ENCODE measurements around the gene SLC22A23.

The SLC22A23 gene

DNA sequence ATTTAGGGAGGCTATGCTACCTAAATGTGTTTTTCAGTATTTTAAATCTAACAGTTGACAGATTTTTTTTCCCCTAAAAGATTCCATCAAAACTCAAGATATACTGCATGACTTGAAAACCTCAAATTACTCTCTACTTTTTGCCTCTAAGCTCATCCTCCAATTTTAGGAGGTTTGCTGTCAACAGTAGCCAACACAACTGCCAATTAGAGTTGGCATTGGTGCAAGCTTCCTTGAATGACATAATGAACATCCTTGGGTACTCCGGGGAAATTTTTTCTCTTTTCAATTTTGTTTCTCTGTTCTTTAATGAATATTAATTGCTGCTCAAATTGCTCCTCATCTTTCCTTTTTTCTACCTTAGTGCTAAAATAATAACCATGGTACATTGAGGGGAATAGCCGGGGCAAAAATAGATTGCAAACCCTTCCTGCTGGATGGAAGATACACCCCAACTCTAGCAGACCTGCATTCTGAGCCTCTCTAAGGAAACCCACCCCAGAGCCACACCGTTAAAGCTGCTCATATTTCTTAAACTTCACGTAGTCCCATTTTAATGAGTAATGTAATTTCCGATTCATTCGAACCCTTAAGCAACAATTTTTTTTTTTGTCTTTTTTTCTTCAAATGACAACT is 34.3 kb downstream of the SLC22A23 start:
- no peak for DNase-seq (ENCODE audit: low read depth in 1 of 2, low spot score in 1 of 2)

DNA sequence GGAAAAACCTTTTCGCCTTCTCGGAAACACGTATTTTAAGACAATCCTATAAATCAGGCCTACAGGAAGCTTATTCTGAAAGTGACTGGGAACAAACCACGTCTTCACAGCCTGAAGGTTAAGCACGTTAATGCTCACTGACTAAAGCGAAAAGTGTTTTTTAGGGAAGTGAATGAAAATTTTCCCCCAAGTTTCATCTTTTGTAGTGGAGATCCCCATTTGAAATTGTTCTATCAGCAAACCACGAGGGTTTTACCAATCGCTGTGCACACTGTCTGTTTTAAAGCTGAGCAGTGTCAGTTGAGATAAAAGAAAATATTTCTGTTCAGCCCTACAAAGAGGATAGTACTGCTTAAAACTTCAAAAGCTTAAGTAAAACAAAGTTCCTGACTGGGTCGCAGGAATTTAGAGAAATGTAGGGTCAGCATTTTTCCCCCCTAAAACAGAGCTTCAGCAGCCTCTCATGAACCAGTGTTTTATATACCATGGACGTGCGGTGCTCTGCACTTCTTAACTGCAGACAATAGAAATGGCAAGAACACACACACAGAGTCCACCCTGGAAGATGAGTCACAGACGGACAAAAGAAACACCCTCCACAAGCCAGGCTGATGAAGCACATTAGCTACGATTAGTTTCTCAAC is 34.9 kb downstream of the SLC22A23 start:
- DNase-seq (ENCODE audit: low read depth in 1 of 2, low spot score in 1 of 2): no peak

DNA sequence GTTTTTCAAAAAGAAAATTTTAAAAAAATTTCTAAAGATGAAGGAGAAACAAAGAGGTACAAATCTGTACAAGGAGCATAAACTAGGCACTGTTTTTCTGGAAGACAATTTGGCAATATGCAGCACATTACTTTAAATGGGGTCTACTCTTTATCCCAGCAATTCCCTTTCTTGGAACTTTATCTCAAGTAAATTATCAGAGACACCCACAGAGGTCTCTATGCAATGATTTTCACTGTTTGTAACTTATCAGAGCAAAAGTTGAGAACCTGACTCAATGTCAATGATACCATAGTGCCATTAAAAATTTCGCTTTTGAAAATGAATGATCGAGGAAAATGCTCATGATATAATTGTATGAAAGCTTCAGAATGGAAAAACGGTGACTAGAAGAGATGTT is 35.7 kb downstream of the SLC22A23 start:
- no peak for DNase-seq (ENCODE audit: low read depth in 1 of 2, low spot score in 1 of 2)

DNA sequence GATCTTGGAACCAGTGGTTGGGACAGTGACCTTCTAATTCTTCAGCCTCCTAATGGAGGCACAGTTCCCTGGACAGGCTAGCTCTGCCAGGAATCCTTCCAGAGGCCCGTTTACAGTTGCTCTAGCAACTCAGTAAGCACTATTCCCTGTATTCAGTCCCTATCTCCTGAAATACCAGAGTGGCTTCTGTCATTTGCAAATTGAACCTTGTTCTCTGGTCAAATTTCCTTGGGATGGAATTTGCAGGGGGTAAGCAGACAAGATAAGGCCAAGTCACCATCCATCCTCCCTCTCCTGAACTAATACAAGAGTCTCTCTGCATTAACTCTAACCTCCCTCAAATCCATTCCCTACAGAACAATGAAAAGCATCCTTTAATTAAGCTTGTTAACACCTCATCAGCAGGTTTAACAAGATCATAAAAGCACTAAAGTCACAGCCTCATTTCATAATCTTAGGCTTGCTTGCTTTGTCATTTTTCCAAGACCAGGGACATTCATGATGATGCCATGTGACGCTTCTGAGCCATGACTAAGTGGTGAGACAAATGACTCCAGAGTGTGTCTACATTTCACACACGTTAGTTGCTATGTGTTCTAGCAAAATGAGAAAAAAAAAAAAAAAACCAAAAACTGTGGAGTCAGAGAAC is 37.1 kb downstream of the SLC22A23 start:
- no peak for DNase-seq (ENCODE audit: low read depth in 1 of 2, low spot score in 1 of 2)

DNA sequence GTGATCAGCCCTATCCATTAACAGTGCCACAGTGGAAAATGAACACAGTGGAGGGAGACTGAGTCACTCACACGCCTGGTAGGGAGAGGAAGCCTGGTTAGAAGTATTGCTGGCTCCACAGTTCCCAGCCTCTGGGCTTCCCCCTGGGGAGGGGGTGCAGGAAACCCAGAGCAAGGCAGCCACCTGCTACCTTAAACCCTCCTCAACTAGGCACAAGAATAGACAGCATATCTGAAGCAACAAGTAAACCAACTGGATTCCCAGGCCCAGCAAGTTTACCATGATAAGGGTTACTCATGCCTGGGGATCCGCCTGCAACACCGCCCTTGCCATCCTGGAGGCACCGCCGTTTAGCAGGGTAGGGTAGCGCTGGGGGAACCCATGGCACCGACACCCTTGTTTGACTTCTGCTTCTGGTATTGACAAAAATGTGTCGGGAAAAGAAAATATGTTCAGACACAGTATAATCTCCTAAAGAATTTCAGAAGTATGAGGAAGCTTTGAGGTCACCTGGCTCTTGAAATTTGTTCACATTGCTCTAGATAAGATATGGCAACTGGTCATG is 38.3 kb downstream of the SLC22A23 start:
- DNase-seq (ENCODE audit: low read depth in 1 of 2, low spot score in 1 of 2): no peak

DNA sequence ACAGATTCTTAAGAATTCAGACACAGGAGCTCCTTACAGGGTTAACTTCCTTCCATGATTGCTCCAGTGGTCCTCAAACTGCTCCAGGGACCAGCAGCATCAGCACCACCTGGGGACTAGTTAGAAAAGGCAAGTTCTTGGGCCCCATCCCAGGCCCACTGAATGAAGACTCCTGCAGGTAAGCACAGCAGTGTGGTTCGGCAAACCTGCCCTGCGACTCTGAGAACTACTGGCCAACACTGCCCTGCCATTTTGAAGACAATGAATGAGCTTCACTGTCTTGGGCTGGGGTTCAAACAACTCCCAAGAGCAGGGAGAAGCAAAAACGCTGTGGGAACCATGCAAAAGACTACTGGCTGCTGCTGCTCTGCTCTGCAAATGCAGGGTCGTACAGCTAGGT is 39.4 kb downstream of the SLC22A23 start:
- no peak for DNase-seq (ENCODE audit: low read depth in 1 of 2, low spot score in 1 of 2)

DNA sequence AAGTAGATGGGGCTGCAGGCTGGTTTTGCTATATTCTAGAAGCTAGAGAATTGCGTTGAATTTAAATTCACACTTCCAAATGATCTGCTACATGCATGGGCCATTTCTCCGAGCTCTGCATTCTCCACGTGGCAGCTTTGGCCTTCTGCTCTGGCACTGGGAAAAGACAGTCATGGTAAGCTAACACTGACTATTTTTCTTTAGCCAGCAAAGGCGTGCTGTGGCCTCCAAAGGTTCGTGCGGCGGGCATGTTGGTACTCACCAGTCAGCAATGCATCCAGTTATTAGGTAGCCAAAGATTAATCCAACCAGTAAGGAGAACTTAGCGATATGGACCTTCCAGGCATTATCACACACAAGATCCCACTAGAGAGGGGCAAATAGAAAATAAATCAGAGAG is 41.4 kb downstream of the SLC22A23 start:
- no peak for DNase-seq (ENCODE audit: low read depth in 1 of 2, low spot score in 1 of 2)

DNA sequence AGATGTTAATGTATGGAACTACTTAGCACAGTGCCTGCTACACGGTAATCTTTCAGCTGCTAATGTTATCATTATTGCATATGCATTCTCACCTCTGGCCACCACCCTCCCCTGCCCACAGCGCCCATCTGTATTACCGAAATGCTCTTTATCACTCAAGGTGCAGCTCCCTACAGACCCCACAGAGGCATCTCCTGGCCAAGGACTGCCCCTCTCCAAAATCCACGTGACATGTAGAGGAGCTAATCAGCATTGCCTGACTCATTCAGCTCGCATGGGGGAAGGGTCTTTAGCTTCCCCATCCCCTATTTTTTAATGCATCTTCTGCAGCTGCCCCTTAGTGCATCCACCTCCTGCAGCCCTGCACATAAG is 41.8 kb downstream of the SLC22A23 start:
- DNase-seq (ENCODE audit: low read depth in 1 of 2, low spot score in 1 of 2): no peak

DNA sequence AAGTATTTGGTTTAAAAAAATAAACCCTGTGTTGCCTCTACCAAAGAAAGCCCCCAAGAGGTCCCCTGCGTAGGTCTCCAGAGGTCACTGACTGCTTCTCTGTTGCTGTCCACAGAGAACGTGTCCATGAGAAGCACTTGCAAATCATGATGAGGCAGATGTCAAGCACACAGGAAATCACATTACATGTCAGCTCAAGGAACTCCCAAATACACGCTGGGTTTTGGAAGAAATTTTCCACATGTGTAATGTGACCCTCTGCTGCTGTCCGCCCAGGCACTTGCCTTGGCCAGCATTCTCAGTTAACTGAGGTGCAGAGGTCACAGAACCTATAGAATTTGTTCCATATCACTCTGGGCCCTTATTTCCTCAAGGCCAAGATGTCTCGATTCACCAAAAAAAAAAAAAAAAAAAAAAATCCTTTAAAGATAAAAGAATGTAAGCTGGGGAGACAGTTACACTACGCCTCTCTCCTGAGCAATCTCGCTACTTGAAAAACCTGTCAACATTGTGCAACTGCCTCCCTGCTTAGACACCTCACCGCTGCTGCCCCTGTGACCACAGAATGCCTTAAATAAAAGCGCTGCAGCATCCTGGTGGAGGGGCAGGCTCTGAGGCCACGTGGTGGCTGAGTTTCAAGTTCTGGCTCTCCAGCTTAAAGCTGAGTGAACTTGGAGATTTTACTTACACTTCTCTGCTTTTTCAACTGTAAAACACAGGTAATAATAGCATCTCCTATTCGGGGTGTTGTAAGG is 42.3 kb downstream of the SLC22A23 start:
- DNase-seq (ENCODE audit: low read depth in 1 of 2, low spot score in 1 of 2): no peak

DNA sequence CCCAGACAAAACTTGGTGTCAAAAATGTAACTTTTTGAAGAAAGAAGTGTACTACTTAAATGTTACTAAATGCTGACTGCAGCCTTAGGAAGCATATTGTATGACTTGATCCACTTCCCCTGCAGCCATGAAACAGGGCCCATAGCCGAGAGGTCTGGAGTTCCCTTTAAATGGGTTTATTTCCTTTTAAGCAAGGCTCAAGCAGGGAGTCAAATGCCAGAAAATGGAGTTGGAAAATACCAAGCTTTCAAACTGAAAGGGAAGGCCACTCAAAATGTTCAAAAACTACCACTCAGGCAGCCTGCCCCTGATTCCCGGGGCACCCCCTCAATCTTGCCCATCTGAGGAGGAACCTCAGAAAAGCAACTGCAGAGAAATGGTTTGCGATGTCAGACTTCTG is 43.3 kb downstream of the SLC22A23 start:
- DNase-seq (ENCODE audit: low read depth in 1 of 2, low spot score in 1 of 2): no peak

DNA sequence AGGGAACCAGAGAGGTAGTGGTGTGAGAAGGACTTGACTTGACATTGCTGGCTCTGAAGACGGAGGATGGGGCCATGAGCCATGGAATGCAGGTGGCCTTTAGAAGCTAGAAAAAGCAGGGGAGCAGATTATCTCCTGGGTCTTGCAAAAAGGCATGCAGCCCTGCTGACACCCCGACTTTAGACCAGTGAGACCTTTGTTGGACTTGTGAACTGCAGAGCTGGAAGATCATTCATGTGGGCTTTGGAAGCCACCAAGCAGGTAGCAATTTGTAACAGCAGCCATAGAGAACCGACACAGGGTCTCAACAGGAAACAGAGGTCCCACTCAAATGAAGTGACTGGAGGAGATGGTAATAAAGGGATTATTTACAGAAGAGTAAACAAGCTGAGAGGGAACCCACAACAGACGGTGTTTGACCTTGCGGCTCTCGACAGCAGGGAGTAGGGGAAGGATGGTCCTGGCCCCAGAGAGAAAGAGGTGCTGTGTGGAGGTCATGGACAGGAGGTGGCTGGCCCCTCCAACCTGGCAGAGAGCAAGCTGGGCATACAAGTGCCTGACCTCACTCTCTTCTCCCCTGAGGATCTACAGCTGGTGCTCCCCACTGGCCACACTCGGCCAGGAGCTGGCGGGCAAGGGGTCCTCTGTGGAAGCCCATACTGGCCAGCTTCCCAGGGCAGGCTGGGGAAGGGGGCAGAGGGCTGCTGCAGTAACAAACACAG is 43.9 kb downstream of the SLC22A23 start:
- no peak for DNase-seq (ENCODE audit: low read depth in 1 of 2, low spot score in 1 of 2)

DNA sequence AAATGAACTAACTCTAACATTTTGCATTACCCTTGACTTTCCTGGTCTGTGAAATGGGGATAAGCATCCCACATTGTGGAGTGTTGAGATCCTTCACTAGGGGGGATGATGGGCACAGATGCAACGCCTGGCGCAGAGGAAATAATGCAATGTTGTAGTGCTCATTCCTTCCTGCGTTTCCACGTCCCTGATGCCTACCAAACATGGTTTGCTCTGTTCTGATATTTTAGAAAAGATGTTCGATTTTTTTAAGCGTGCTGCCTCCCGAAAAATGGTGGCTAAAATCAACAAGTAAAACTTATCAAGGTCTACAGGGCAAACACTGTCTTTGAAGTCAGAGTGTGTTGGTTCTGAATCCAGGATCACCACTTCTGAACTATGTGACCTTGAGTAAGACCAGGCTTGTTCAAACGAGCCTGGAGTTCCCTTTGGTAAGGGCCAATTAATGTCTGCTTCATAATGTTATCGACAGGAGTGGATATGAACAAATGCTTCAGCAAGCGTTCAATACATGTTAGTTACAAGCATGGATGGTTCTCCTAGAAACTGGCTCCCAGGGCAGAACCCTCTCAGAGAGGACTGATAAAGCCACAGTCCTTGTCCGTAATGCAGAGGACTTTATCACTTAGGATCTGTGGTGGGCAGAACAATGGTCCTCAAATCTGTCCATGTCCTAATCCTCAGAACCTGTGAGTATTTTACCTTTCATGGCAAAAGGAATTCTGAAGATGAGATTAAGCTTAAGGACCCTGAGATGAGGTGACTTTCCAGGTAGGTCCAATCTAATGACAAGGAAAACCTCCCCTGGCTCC is 44.7 kb downstream of the SLC22A23 start:
- DNase-seq (ENCODE audit: low read depth in 1 of 2, low spot score in 1 of 2): no peak

DNA sequence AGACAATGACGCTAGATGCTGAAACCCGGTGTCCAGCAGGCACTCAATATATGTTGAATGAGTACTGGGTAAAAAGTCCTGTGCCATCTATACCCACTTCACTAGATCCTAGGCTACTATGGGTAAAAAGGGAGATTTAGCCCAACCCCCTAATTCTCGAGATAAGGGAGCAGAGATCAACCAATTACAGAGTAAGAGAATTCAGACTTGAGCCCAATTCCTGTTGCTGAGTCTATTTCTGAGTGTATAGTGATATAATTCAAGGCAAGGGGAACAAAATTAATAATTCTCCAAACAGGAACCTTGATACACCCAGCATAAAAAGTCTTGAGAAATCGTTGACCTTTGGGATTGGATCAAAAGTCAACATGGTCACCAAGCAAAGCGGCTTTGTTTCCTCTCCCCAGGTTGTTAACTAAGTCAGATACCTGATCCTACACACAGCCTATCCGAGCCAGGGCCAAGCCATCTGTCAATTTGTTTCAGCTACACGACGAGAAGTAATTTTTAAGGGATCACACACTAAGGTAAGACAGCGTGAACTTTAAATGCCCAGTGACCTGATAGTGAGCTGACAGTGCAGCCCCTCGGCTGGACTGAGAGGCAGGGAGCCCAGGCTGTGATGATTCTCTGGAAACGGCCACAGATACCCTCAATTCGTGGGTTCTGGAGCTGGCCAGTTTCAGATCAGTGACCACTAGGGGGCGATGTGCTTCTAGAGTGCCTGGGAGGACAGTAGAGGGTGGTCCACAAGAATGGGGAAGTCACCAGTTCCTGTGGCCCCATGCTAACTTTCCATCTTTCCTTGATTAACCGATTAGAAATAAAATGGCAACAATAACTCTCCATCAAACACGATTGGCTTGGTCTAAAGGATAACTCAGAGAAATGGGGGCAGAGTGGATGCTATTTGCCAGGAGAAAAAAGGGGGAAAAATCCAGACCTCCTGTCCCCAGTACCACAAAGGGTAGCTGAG is 46.2 kb downstream of the SLC22A23 start:
- peak; percentile 18 to 55 for DNase-seq (ENCODE audit: low read depth in 1 of 2, low spot score in 1 of 2)

DNA sequence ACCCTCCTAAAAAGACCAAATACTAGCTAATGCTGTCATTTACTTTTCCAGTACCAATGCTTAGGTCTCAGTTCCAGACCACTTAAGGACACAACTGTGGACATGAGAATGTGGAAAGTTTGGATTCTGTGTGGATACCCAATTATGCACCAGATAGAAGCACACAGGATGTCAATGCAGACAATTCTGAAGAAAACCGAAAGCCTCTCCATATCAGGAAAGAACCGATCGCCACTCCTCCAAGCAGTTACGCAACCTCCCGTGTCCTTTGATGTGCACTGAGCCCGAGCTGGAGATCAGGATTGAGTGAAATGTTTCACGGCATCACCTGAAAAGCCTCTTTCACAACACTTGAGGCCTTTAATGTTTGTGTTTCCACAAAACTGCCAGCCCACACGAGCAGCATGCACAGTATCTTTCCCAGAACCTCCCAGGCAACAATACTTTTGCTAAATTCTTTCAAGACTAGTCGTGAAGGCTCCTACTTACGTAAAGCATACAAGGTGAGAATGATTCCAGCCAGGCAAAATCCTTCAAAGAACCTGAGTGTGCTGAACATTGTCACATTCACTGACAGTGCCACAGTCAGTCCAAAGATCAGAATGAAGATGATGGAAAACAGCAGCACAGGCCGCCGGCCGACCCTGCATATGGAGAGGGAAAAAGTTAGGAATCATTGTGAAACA is 47.0 kb downstream of the SLC22A23 start:
- no peak for DNase-seq (ENCODE audit: low read depth in 1 of 2, low spot score in 1 of 2)

DNA sequence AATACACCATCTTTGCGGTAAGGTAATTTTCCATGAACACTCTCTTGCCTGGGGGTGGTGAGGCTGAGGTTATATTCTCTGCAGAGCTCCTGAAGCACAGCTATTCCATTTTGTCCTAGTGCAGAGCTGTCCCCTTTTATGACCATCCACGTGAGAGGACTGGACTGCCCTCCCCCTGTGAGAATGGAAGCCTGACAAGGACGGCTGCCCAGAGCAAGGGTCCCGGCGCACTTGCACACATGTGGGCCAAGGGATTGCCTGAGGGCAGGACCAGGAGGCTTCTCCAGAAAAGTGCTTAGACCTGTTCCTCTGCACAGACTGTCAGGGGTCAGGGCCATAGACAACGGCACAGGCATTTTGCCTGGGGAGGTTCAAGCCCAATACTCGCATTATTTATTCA is 48.2 kb downstream of the SLC22A23 start:
- no peak for DNase-seq (ENCODE audit: low read depth in 1 of 2, low spot score in 1 of 2)

DNA sequence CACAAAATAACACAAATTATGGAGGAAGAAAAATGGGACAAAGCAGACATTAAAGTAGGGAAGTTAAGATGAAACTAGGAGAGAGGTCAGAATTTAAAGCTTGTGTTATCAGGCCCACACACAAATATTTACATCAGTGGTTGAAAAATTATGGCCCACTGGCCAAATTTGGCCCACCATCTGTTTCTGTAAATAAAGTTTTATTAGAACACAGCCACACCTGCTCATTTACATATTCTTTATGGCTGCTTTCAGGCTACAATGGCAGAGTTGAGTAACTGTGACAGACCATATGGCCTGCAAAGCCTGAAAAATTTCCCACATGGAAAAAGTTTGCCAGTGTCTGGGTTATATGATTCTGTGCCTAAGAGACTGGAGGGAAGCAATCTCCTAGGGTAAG is 49.0 kb downstream of the SLC22A23 start:
- no peak for DNase-seq (ENCODE audit: low read depth in 1 of 2, low spot score in 1 of 2)

DNA sequence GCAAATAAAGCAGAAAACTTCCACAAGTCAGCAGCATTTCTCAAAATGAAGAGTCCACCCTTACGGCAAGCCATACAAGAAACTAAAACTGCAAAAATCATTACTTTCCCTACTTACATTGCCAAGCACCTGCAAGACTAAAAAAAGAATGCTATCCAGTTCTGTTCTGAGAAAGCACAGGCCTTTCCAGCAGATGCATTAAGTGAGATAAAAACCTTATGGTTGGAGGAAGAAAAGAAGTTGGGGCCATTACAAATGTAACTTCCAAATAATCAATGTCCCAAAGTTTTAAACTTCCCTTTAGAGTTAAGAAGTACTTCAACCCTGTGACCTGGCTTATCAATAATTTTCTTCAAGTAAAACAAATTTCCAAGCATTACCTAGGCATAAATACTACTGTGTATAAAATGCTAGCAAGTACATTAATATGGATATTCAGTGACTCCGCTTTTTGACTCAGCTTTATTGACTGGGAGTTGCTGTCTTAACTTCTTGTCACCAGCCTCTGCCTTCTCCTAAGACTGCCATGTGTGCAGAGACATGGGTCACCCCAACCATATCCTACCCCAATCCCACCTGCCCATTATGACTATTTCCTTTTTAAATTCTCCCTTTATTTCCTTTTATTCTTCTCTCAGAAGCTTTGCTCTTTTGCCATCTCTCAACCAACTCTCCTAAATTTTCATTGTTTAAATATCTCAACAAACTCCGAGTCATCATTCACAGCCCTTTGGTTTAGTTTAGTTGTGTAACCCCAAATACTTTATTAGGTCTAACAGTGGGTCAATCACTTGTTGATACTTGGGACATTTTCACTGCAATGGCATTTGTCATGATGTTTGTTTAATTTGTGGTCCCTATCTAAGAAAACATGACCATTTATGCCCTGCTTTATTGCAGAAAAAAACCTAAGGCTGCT is 49.7 kb downstream of the SLC22A23 start:
- no peak for DNase-seq (ENCODE audit: low read depth in 1 of 2, low spot score in 1 of 2)
